Left ventricle myocardium inferior (tissue), 1 donor: ENCODE results near the gene CEP89. TPM values are rescaled to one million over a fixed set of nuclear protein-coding genes. Genes with fewer than 3 reads are reported as not detected.
"Not testable (repeated sequence)": the region's sequence is repeated elsewhere in the genome, so short reads cannot be mapped to it uniquely, and the experiment has no call there.

Experiments
- DNase-seq: peaks from one replicate; pipeline ENCODE4 v3.0.0-alpha.2; 2020
- H3K27ac ChIP-seq: fragments of 200-600 bp; replicated peaks from 2 replicates; pipeline ENCODE4 v1.8.0; 2021
- H3K27me3 ChIP-seq: fragments of 200-600 bp; 2 replicates; pipeline ENCODE4 v1.8.0; 2021; ENCODE audit warnings: low read depth
- H3K36me3 ChIP-seq: fragments of 200-600 bp; 2 replicates; pipeline ENCODE4 v1.8.0; 2021
- H3K4me1 ChIP-seq: fragments of 200-600 bp; 2 replicates; pipeline ENCODE4 v1.8.0; 2021
- H3K4me3 ChIP-seq: fragments of 200-600 bp; 2 replicates; pipeline ENCODE4 v1.8.0; 2021; ENCODE audit warnings: mild to moderate bottlenecking, moderate library complexity
- H3K9me3 ChIP-seq: fragments of 200-600 bp; replicated peaks from 2 replicates; pipeline ENCODE4 v1.8.0; 2021
- intact Hi-C: fragments of 100-400 bp; cut with micrococcal nuclease; formaldehyde crosslinking; loops from one replicate; pipeline ENCODE4 v1.11.0; 2022
- total RNA-seq: library from RNA; stranded (reverse); fragmentation: NEBNext Ultra II Directional; extraction: Animal tissue kit (Norgen Biotek cat#: 25700); gene quantifications from one replicate; pipeline ENCODE4 v1.2.1, GENCODE V29; 2021
- TF ChIP-seq, protein P1 (sequence below): fragments of 200-600 bp; IDR thresholded peaks from 2 replicates; pipeline ENCODE4 v1.8.0; 2021; ENCODE audit warnings: antibody characterized with exemption, mild to moderate bottlenecking, borderline replicate concordance
- donor health status: DM: no; HTN: yes; CAD: no; lungs with severe emphysema.

Gene CEP89
- total RNA-seq, 1 donor from 2014 or later, result 9.1 TPM

DNA sequence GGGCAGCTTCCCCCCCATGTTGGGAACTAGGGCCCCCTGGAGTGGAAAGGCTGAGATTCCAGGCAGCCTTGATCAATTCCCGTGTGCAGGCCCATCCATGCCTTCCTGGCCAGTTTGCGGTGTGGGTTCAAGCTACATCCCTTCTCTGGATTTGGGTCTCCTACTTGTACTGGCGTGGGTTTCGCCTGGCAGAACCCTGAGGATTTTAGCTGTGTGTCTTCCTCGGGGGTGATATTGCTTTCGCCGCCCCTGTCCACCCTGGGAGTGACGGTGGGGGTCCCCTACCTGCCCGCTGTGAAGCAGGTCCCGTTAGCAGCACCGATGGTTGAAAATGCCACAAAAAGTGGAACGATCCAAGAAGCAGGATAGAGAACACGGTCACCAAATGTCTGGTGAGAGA, 113.6 kb downstream of the CEP89 start:
- Histone ChIP-seq H3K27ac (no peak overlapping the region), H3K9me3 (no peaks in the 10 kb centered on the region), H3K27me3 (no peaks in the 10 kb centered on the region), H3K4me3 (no peak overlapping the region), H3K4me1 (no peaks in the 10 kb centered on the region), H3K36me3 (no peaks in the 10 kb centered on the region)
- intact Hi-C loops, result no loop called here
- no peak for DNase-seq
- TF ChIP-seq, protein P1, sequence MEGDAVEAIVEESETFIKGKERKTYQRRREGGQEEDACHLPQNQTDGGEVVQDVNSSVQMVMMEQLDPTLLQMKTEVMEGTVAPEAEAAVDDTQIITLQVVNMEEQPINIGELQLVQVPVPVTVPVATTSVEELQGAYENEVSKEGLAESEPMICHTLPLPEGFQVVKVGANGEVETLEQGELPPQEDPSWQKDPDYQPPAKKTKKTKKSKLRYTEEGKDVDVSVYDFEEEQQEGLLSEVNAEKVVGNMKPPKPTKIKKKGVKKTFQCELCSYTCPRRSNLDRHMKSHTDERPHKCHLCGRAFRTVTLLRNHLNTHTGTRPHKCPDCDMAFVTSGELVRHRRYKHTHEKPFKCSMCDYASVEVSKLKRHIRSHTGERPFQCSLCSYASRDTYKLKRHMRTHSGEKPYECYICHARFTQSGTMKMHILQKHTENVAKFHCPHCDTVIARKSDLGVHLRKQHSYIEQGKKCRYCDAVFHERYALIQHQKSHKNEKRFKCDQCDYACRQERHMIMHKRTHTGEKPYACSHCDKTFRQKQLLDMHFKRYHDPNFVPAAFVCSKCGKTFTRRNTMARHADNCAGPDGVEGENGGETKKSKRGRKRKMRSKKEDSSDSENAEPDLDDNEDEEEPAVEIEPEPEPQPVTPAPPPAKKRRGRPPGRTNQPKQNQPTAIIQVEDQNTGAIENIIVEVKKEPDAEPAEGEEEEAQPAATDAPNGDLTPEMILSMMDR, result no peak

DNA sequence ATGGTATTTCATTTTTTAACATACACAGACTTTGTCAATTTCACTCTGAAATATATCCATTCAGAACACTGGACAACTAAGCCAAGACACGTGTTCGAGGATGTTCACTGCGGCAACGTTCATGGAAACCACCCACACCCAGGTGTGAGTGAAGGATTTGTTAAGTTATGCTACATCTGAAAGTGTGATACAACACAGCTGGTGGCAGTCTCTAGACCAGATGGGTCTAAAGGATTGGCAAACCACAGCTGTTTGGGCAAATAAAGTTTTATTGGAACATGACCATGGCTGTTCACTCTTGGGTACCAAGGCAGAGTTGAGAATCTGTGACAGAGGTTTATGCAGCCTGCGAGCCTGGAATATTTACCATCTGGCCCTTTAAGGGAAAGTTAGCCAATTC, 114.2 kb downstream of the CEP89 start:
- Histone ChIP-seq H3K9me3 (no peaks in the 10 kb centered on the region), H3K27ac (no peak overlapping the region), H3K36me3 (no peaks in the 10 kb centered on the region), H3K27me3 (no peaks in the 10 kb centered on the region), H3K4me1 (no peaks in the 10 kb centered on the region), H3K4me3 (no peak overlapping the region)
- intact Hi-C loops, result no loop called here
- no peak for DNase-seq
- TF ChIP-seq, protein P1, result no peak

DNA sequence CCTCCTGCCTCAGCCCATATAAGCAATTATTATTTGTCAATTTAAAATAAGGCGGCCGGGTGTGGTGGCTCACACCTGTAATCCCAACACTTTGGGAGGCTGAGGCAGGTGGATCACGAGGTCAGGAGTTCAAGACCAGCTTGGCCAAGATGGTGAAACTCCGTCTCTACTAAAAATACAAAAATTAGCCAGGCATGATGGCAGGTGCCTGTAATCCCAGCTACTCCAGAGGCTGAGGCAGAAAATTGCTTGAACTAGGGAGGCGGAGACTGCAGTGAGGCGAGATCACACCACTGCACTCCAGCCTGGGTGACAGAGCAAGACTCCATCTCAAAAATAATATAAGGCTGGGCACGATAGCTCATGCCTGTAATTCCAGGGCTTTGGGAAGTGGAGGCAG, 114.9 kb downstream of the CEP89 start:
- H3K9me3 ChIP-seq, DNase-seq, H3K27ac ChIP-seq, H3K27me3 ChIP-seq, intact Hi-C loops, H3K4me3 ChIP-seq, H3K36me3 ChIP-seq, H3K4me1 ChIP-seq: not testable (repeated sequence)

DNA sequence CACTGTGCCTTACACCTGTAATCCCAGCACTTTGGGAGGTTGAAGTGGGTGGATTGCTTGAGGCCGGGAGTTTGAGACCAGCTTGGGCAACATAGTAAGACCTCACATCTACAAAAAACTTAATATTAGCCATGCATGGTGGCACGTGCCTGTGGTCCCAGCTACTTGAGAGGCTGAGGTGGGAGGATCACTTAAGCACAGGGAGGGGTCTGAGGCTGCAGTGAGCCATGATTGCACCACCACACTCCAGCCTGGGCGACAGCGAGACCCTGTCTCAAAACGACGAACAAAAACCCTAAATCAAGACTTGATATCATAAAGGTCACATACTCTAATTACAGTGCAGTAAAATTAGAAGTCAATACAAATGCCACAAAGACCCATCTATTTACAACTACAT, 119.5 kb downstream of the CEP89 start:
- intact Hi-C loops, result no loop called here

DNA sequence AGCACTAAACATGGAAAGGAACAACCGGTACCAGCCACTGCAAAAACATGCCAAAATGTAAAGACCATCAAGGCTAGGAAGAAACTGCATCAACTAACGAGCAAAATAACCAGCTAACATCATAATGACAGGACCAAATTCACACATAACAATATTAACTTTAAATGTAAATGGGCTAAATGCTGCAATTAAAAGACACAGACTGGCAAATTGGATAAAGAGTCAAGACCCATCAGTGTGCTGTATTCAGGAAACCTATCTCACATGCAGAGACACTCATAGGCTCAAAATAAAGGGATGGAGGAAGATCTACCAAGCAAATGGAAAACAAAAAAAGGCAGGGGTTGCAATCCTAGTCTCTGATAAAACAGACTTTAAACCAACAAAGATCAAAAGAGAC, 123.7 kb downstream of the CEP89 start:
- intact Hi-C loops, H3K36me3 ChIP-seq, H3K27ac ChIP-seq, DNase-seq, H3K27me3 ChIP-seq, H3K4me3 ChIP-seq, H3K4me1 ChIP-seq, H3K9me3 ChIP-seq: not testable (repeated sequence)

More for the DNA sequence above, 119.5 kb downstream of the CEP89 start:
- no peak overlapping the region for H3K4me3 ChIP-seq
- no peaks in the 10 kb centered on the region for H3K9me3 ChIP-seq
- no peak for DNase-seq
- no peaks in the 10 kb centered on the region for H3K27me3 ChIP-seq
- H3K4me1 ChIP-seq, result no peaks in the 10 kb centered on the region
- TF ChIP-seq, protein P1, result no peak
- no peaks in the 10 kb centered on the region for H3K36me3 ChIP-seq
- H3K27ac ChIP-seq, result no peak overlapping the region

DNA sequence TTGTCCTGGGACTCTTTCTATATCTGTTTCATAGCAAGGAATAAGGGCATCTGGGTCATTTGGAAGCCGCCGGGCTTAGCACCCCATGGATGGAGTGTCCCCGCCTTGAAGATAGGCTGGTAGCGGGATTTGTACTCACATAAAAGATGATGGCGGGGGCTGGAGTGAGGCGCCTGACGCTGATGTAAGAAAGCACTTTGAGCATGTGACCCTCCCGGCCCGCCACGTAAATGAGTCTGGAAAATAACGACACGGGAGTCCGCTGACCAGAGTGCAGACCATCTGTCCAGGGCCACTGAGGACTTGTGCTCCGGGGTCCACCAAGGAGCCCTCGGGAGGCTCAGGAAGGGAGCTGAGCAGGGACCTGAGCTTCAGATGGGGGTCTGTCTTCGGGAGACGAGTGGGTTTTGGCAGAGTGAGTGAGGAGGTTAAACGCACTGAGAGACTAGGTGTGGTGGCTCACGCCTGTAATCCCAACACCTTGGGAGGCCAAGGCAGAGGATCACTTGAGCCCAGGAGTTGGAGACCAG, 128.0 kb downstream of the CEP89 start:
- Histone ChIP-seq H3K36me3 (peaks cover 13% of the 10 kb centered on the region), H3K9me3 (peaks cover 20% of the 10 kb centered on the region), H3K27ac (no peak overlapping the region), H3K4me1 (no peaks in the 10 kb centered on the region), H3K4me3 (no peak overlapping the region), H3K27me3 (no peaks in the 10 kb centered on the region)
- TF ChIP-seq, protein P1, result no peak
- intact Hi-C loops, result no loop called here
- no peak for DNase-seq

DNA sequence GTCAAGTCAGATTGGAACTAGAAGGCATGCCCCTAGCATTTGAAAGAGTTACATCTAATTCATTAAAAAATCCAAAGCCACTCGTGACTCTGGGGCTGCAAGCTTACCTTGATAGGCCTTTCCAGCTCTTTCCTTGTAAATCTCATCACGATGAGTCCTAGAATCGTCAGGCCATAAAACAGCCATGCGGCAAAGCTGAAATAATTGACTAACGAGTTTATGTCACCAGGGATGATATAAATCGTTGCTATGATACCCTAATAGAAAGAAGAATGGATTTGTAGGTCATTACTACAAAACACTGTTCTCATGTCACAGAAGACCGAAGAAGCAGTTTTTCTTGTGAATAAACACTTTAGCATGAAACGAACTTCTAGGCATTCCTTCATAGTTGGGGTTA, 129.7 kb downstream of the CEP89 start:
- H3K4me1 ChIP-seq, result no peaks in the 10 kb centered on the region
- H3K27ac ChIP-seq, result no peak overlapping the region
- intact Hi-C loops, result no loop called here
- TF ChIP-seq, protein P1, result no peak
- H3K36me3 ChIP-seq, result peaks cover 13% of the 10 kb centered on the region
- DNase-seq, result no peak
- H3K4me3 ChIP-seq, result no peak overlapping the region
- H3K27me3 ChIP-seq, result no peaks in the 10 kb centered on the region
- H3K9me3 ChIP-seq, result peaks cover 20% of the 10 kb centered on the region
